Measurements from ENCODE around the gene RAB40AL. TPM values are rescaled to one million over a fixed set of nuclear protein-coding genes. Genes with fewer than 3 reads are reported as not detected.

The RAB40AL gene
- total RNA-seq, 2 donors from 2014 or later: 0.64 to 1.5 TPM

DNA sequence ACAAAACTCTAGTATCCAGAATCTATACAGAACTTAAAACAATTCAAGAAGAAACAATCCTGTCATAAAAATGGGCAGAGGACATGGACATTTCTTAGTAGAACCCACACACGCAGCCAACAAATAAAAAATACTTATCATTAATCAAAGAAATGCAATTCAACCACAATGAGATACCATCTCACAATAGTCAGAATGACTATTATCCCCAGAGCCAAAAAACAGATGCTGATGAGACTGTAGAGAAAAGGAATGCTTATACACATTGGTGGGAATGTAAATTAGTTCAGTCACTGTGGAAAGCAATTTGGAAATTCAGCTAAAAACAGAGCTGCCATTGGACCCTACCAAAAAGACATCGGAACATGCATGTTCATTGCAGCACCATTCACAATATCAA lies 37.9 kb downstream of the RAB40AL start:
- peaks cover 22% of the 10 kb centered on the region for H3K27me3 Mint-ChIP-seq (ENCODE audit: insufficient read depth)
- no peak for DNase-seq
- no peak overlapping the region for H3K27ac ChIP-seq (ENCODE audit: low read depth, low read length)
- H3K4me1 ChIP-seq (ENCODE audit: control insufficient read depth, insufficient read depth, low read length): no peaks in the 10 kb centered on the region
- 87% methylated on average over 2 of the region's 2 CpGs; no CpG with 5 or more reads in 1 of the 2 experiments for WGBS, 2 experiments (ENCODE audit: insufficient coverage in 1 of 2, insufficient read length in 1 of 2)
- H3K27ac Mint-ChIP-seq: no peak overlapping the region
- peaks cover 2% of the 10 kb centered on the region for H3K36me3 Mint-ChIP-seq (ENCODE audit: low read depth)
- H3K4me1 Mint-ChIP-seq: peaks cover 11% of the 10 kb centered on the region
- H3K36me3 ChIP-seq (ENCODE audit: control insufficient read depth, insufficient read depth, low read length): no peaks in the 10 kb centered on the region
- peaks cover 18% of the 10 kb centered on the region for H3K9me3 ChIP-seq (ENCODE audit: control insufficient read depth, low read length)
- H3K27me3 ChIP-seq (ENCODE audit: control insufficient read depth, insufficient read depth, low read length, poor library complexity, severe bottlenecking): no peaks in the 10 kb centered on the region
- no peak overlapping the region for H3K4me3 Mint-ChIP-seq
- no peak for TF ChIP-seq CTCF (conservative IDR thresholded peaks at IDR 0.05)
- peaks cover 67% of the 10 kb centered on the region for H3K9me3 Mint-ChIP-seq
- no peak overlapping the region for H3K4me3 ChIP-seq (ENCODE audit: low read length)
- no peak overlapping the region for H3K9ac ChIP-seq (ENCODE audit: extremely low read depth, low read length, poor library complexity, severe bottlenecking)

- Histone ChIP-seq H3K27ac (ENCODE audit: low read depth, low read length) (no peak overlapping the region), H3K4me3 (ENCODE audit: low read length) (no peak overlapping the region), H3K4me1 (ENCODE audit: control insufficient read depth, insufficient read depth, low read length) (no peaks in the 10 kb centered on the region), H3K36me3 (ENCODE audit: control insufficient read depth, insufficient read depth, low read length) (no peaks in the 10 kb centered on the region), H3K27me3 (ENCODE audit: control insufficient read depth, insufficient read depth, low read length, poor library complexity, severe bottlenecking) (no peaks in the 10 kb centered on the region), H3K9me3 (ENCODE audit: control insufficient read depth, low read length) (peaks cover 8% of the 10 kb centered on the region), H3K9ac (ENCODE audit: extremely low read depth, low read length, poor library complexity, severe bottlenecking) (no peak overlapping the region)
- H3K27ac Mint-ChIP-seq: no peak overlapping the region
- 95% methylated on average over 1 of the region's 1 CpG; no CpG with 5 or more reads in 1 of the 2 experiments for WGBS, 2 experiments (ENCODE audit: insufficient coverage in 1 of 2, insufficient read length in 1 of 2)
- peaks cover 25% of the 10 kb centered on the region for H3K27me3 Mint-ChIP-seq (ENCODE audit: insufficient read depth)
- peaks cover 2% of the 10 kb centered on the region for H3K36me3 Mint-ChIP-seq (ENCODE audit: low read depth)
- peaks cover 11% of the 10 kb centered on the region for H3K4me1 Mint-ChIP-seq
- no peak overlapping the region for H3K4me3 Mint-ChIP-seq
- no peak for DNase-seq
- no peak for TF ChIP-seq CTCF (conservative IDR thresholded peaks at IDR 0.05)
- peaks cover 61% of the 10 kb centered on the region for H3K9me3 Mint-ChIP-seq
These were observed 39.2 kb downstream of the RAB40AL start for GRCh38 chrX:102976286-102976685.

DNA sequence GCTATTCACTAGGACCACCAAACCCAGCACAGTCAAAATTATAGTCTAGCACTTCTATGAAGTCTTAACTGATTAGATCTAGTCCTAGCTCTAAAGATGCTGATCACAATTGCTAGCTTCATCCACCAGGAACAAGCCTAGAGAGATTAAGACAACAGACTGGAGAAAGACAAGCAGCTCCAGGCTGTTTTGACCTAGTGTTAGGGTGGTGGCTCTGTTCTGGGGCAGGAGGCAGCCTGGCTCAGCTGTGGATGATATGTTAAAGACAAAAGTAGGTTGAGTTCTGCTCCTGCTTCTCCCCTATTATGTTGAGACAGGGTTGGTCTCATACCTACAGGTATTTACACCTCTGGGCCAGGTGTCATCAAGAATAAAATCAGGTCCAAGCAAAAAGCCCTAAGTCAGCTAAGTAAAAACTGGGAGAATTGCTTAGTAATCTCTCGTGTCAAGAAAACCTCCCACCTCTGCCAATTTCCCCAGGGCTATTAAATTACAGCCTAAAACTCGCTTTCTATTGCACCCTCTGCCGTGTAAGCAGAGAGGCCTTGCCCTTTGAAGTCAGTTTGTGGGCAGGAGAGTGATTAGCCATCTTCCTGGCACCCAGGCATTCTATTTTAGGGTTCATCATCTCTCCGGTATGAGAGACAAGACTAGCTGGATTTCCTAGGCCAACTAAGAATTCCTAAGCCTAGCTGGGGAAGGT lies 39.9 kb downstream of the RAB40AL start:
- no peaks in the 10 kb centered on the region for H3K4me1 ChIP-seq (ENCODE audit: control insufficient read depth, insufficient read depth, low read length)
- DNase-seq: no peak
- H3K4me1 Mint-ChIP-seq: peaks cover 14% of the 10 kb centered on the region
- no peak for TF ChIP-seq CTCF (conservative IDR thresholded peaks at IDR 0.05)
- no peak overlapping the region for H3K27ac ChIP-seq (ENCODE audit: low read depth, low read length)
- WGBS, 2 experiments (ENCODE audit: insufficient coverage in 1 of 2, insufficient read length in 1 of 2): 71 to 85% methylated on average over 2 to 4 of the region's 4 CpGs
- H3K36me3 ChIP-seq (ENCODE audit: control insufficient read depth, insufficient read depth, low read length): no peaks in the 10 kb centered on the region
- H3K4me3 Mint-ChIP-seq: no peak overlapping the region
- H3K36me3 Mint-ChIP-seq (ENCODE audit: low read depth): peaks cover 2% of the 10 kb centered on the region
- H3K4me3 ChIP-seq (ENCODE audit: low read length): no peak overlapping the region
- H3K27me3 ChIP-seq (ENCODE audit: control insufficient read depth, insufficient read depth, low read length, poor library complexity, severe bottlenecking): no peaks in the 10 kb centered on the region
- peaks cover 1% of the 10 kb centered on the region for H3K9me3 ChIP-seq (ENCODE audit: control insufficient read depth, low read length)
- H3K27me3 Mint-ChIP-seq (ENCODE audit: insufficient read depth): peaks cover 25% of the 10 kb centered on the region
- H3K9ac ChIP-seq (ENCODE audit: extremely low read depth, low read length, poor library complexity, severe bottlenecking): no peak overlapping the region
- H3K9me3 Mint-ChIP-seq: peaks cover 54% of the 10 kb centered on the region
- H3K27ac Mint-ChIP-seq: no peak overlapping the region

Measured in endodermal cell (in vitro differentiated cells).